Trophoblast cell (in vitro differentiated cells and primary cell): ENCODE results near the gene MAMDC2.
"Not testable (repeated sequence)": the region's sequence is repeated elsewhere in the genome, so short reads cannot be mapped to it uniquely, and the experiment has no call there.

ENCODE experiments used
- DNase-seq, 2 donors: peaks; one replicate each; pipeline ENCODE4 v3.0.0-alpha.2; 2016
- H2AFZ ChIP-seq: 2 replicates; pipeline ENCODE4 v1.6.1; 2013; ENCODE audit warnings: low read length, moderate library complexity, mild to moderate bottlenecking; ENCODE audit not compliant: insufficient read depth, poor library complexity
- H2AK5ac ChIP-seq: 2 replicates; pipeline ENCODE4 v1.6.1; 2013; ENCODE audit warnings: mild to moderate bottlenecking, low read length
- H2BK120ac ChIP-seq: 2 replicates; pipeline ENCODE4 v1.6.1; 2013; ENCODE audit warnings: low read length, mild to moderate bottlenecking, moderate library complexity; ENCODE audit not compliant: insufficient read depth, poor library complexity
- H2BK12ac ChIP-seq: 2 replicates; pipeline ENCODE4 v1.6.1; 2013; ENCODE audit warnings: mild to moderate bottlenecking, low read length, moderate library complexity
- H2BK5ac ChIP-seq: 2 replicates; pipeline ENCODE4 v1.6.1; 2013; ENCODE audit warnings: low read length, low read depth, moderate library complexity, mild to moderate bottlenecking; ENCODE audit not compliant: poor library complexity
- H3K14ac ChIP-seq: 2 replicates; pipeline ENCODE4 v1.6.1; 2013; ENCODE audit warnings: mild to moderate bottlenecking, low read length
- H3K18ac ChIP-seq: 2 replicates; pipeline ENCODE4 v1.6.1; 2013; ENCODE audit warnings: mild to moderate bottlenecking, low read length
- H3K23ac ChIP-seq: 2 replicates; pipeline ENCODE4 v1.6.1; 2013; ENCODE audit warnings: low read length
- H3K27ac ChIP-seq: 2 replicates; pipeline ENCODE4 v1.5.1; 2013; ENCODE audit warnings: low read depth, mild to moderate bottlenecking, inconsistent platforms, low read length, moderate library complexity
- H3K27me3 ChIP-seq: 2 replicates; pipeline ENCODE4 v1.6.1; 2013; ENCODE audit warnings: inconsistent platforms, mild to moderate bottlenecking, low read length, moderate library complexity; ENCODE audit not compliant: insufficient read depth
- H3K36me3 ChIP-seq, 2 experiments: 1 replicate in 1 of 2; 2 replicates in 1 of 2; pipeline ENCODE4 v1.6.1; 2013; ENCODE audit warnings: low read length in 2 of 2, mild to moderate bottlenecking in 2 of 2, moderate library complexity in 1 of 2; ENCODE audit not compliant: insufficient read depth in 2 of 2, control insufficient read depth in 1 of 2
- H3K4ac ChIP-seq: 2 replicates; pipeline ENCODE4 v1.6.1; 2013; ENCODE audit warnings: low read depth, mild to moderate bottlenecking, low read length, moderate library complexity
- H3K4me1 ChIP-seq, 2 experiments: 1 replicate in 1 of 2; 2 replicates in 1 of 2; pipeline ENCODE4 v1.6.1; 2013; ENCODE audit warnings: low read length in 2 of 2, mild to moderate bottlenecking in 2 of 2, moderate library complexity in 1 of 2; ENCODE audit not compliant: insufficient read depth in 2 of 2, control insufficient read depth in 1 of 2
- H3K4me2 ChIP-seq: 2 replicates; pipeline ENCODE4 v1.6.1; 2013; ENCODE audit warnings: inconsistent platforms, mild to moderate bottlenecking, low read length, moderate library complexity
- H3K4me3 ChIP-seq: 2 replicates; pipeline ENCODE4 v1.5.1; 2013; ENCODE audit warnings: mild to moderate bottlenecking, low read depth, low read length, inconsistent platforms
- H3K79me1 ChIP-seq: one replicate; pipeline ENCODE4 v1.6.1; 2013; ENCODE audit warnings: low read length
- H3K79me2 ChIP-seq: 2 replicates; pipeline ENCODE4 v1.6.1; 2013; ENCODE audit warnings: low read length, mild to moderate bottlenecking; ENCODE audit not compliant: control insufficient read depth, insufficient read depth, poor library complexity
- H3K9ac ChIP-seq: 2 replicates; pipeline ENCODE4 v1.6.1; 2013; ENCODE audit warnings: mild to moderate bottlenecking, low read length
- H3K9me3 ChIP-seq: 2 replicates; pipeline ENCODE4 v1.6.1; 2013; ENCODE audit warnings: low read depth, mild to moderate bottlenecking, control low read depth, inconsistent platforms, low read length; ENCODE audit not compliant: insufficient read depth
- H4K12ac ChIP-seq: 2 replicates; pipeline ENCODE4 v1.6.1; 2013; ENCODE audit warnings: low read depth, mild to moderate bottlenecking, low read length, moderate library complexity
- H4K8ac ChIP-seq: 2 replicates; pipeline ENCODE4 v1.6.1; 2013; ENCODE audit warnings: low read depth, mild to moderate bottlenecking, low read length, moderate library complexity
- H4K91ac ChIP-seq: one replicate; pipeline ENCODE4 v1.6.1; 2013; ENCODE audit warnings: low read depth, mild to moderate bottlenecking, low read length, moderate library complexity
- WGBS: extraction: QIAGEN DNeasy Blood & Tissue Kit; methylation state at CpG from one replicate; pipeline ENCODE4 v1.1.7; 2013; ENCODE audit warnings: missing lambda C conversion rate; ENCODE audit not compliant: insufficient read length, insufficient coverage; ENCODE audit errors: extremely low coverage; 5-methylcytosine and 5-hydroxymethylcytosine counted together

Gene MAMDC2

GRCh38 chr9:70035691-70036090 is 8.0 kb upstream of the MAMDC2 start:
- H2BK120ac ChIP-seq, result no peak overlapping the region
- no peak for DNase-seq
- H3K23ac ChIP-seq, result no peak overlapping the region
- H2AK5ac ChIP-seq, result no peak overlapping the region
- H2BK12ac ChIP-seq, result no peak overlapping the region
- WGBS, result no CpG with 5 or more reads among the region's 3 CpGs
- no peaks in the 10 kb centered on the region for H3K79me1 ChIP-seq
- no peak overlapping the region for H2AFZ ChIP-seq
- H2BK5ac ChIP-seq, result no peak overlapping the region
- H3K9me3 ChIP-seq, result no peaks in the 10 kb centered on the region
- H4K12ac ChIP-seq, result no peak overlapping the region
- no peak overlapping the region for H4K91ac ChIP-seq
- no peak overlapping the region for H3K9ac ChIP-seq
- H3K18ac ChIP-seq, result no peak overlapping the region
- H3K27me3 ChIP-seq, result no peaks in the 10 kb centered on the region
- no peaks in the 10 kb centered on the region for H3K4me1 ChIP-seq
- no peak overlapping the region for H3K4ac ChIP-seq
- no peak overlapping the region for H3K4me2 ChIP-seq
- H4K8ac ChIP-seq, result no peak overlapping the region
- H3K27ac ChIP-seq, result no peak overlapping the region
- H3K4me3 ChIP-seq, result no peak overlapping the region
- no peak overlapping the region for H3K14ac ChIP-seq
- no peaks in the 10 kb centered on the region for H3K36me3 ChIP-seq
- H3K79me2 ChIP-seq, result no peaks in the 10 kb centered on the region

GRCh38 chr9:70036641-70037040 is 7.0 kb upstream of the MAMDC2 start:
- H3K9ac ChIP-seq, result no peak overlapping the region
- H3K36me3 ChIP-seq, result no peaks in the 10 kb centered on the region
- WGBS, result no CpG with 5 or more reads among the region's 6 CpGs

GRCh38 chr9:70038171-70038621 is 5.5 kb upstream of the MAMDC2 start:
- H3K14ac ChIP-seq, H2AK5ac ChIP-seq, H3K23ac ChIP-seq, H2BK120ac ChIP-seq, H3K4me2 ChIP-seq, H4K12ac ChIP-seq, H3K9ac ChIP-seq, H3K18ac ChIP-seq, H3K79me1 ChIP-seq, H3K4me1 ChIP-seq, H3K27me3 ChIP-seq, H4K91ac ChIP-seq, H3K4ac ChIP-seq, H3K9me3 ChIP-seq, H4K8ac ChIP-seq, H2BK12ac ChIP-seq, H3K27ac ChIP-seq, H3K79me2 ChIP-seq, H3K4me3 ChIP-seq, H2BK5ac ChIP-seq, H2AFZ ChIP-seq, H3K36me3 ChIP-seq: not testable (repeated sequence)
- peak in 1 of 2 donors; percentile 41 for DNase-seq
- WGBS, result no CpG with 5 or more reads among the region's 4 CpGs

More at GRCh38 chr9:70036641-70037040, 7.0 kb upstream of the MAMDC2 start:
- Histone ChIP-seq H3K27me3 (no peaks in the 10 kb centered on the region), H3K14ac (no peak overlapping the region), H3K4ac (no peak overlapping the region), H3K9me3 (no peaks in the 10 kb centered on the region), H2BK12ac (peak overlapping the region; percentile 15), H3K79me1 (no peaks in the 10 kb centered on the region), H2BK5ac (no peak overlapping the region), H3K23ac (no peak overlapping the region), H2AFZ (no peak overlapping the region), H3K4me2 (no peak overlapping the region), H3K4me3 (no peak overlapping the region), H3K79me2 (no peaks in the 10 kb centered on the region), H3K4me1 (no peaks in the 10 kb centered on the region), H2BK120ac (no peak overlapping the region), H3K18ac (no peak overlapping the region), H4K91ac (no peak overlapping the region), H3K27ac (no peak overlapping the region), H4K12ac (no peak overlapping the region), H4K8ac (no peak overlapping the region), H2AK5ac (no peak overlapping the region)
- no peak for DNase-seq

- Histone ChIP-seq H3K4me2 (no peak overlapping the region), H3K18ac (no peak overlapping the region), H4K12ac (no peak overlapping the region), H2BK5ac (no peak overlapping the region), H3K27ac (no peak overlapping the region), H3K9me3 (peaks cover 2% of the 10 kb centered on the region), H2BK120ac (no peak overlapping the region), H3K9ac (no peak overlapping the region), H3K23ac (no peak overlapping the region), H4K91ac (no peak overlapping the region), H3K79me2 (no peaks in the 10 kb centered on the region), H4K8ac (no peak overlapping the region), H3K79me1 (peaks cover 2% of the 10 kb centered on the region), H3K14ac (no peak overlapping the region), H3K4me1 (peaks cover 9 to 21% of the 10 kb centered on the region in 2 experiments), H3K4ac (no peak overlapping the region), H2AK5ac (no peak overlapping the region), H3K4me3 (no peak overlapping the region), H3K27me3 (no peaks in the 10 kb centered on the region), H3K36me3 (no peaks in the 10 kb centered on the region), H2BK12ac (no peak overlapping the region), H2AFZ (no peak overlapping the region)
- WGBS, result no CpG with 5 or more reads among the region's 3 CpGs
- no peak for DNase-seq
Observed at GRCh38 chr9:70040376-70040903, 3.2 kb upstream of the MAMDC2 start.
